ENCODE data around the gene SF3B2. TPM values are rescaled to one million over a fixed set of nuclear protein-coding genes. Genes with fewer than 3 reads are reported as not detected.

SF3B2 gene
- total RNA-seq, 1 experiment from 2014 or later = 194 TPM

DNA sequence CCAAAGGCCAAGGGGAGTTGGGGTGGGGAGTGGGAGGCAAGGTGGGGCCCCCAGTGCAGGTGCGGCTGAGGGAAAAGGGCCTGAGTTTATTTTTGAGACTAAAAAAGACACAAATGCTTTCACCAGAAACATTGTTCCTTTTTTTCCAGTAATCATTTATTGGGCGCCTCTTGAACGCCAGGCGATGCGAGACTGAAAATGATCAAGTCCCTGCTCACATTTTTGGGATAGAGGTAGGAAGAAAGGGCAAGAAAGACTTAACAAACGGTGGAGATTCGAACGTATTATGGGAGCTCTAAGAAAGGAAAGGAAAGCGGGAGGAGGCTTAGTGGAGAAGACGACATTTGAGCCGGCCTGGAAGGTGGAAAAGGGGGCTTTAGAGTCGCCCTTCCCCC, 796 bp upstream of the SF3B2 start:
- peaks cover 14% of the 10 kb centered on the region for H3K36me3 ChIP-seq (replicated peaks; ENCODE audit: control insufficient read depth, insufficient read depth, low read length)
- H3K4me3 ChIP-seq (ENCODE audit: insufficient read depth, low read depth, low read length) = peak overlapping the region; percentile 93
- H3K27me3 ChIP-seq (ENCODE audit: control insufficient read depth, insufficient read depth, low read length) = no peaks in the 10 kb centered on the region
- no peak for DNase-seq

DNA sequence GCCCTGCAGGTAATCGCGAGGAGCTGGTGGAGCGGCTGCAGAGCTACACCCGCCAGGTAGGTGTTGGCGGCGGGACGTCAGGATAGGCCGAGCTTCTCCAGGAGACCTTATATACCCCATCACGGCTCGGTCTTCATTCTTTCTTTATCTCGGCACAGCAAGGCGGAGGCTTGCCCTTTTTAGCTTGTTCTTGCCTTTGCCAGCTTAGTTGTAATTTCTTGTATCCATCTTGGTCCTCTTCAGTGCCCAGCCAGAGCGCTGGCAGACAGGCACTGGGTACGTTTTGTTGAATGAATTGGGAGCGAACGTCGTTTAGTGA, 459 bp downstream of the SF3B2 start:
- DNase-seq = no peak
- peak overlapping the region; percentile 93 for H3K4me3 ChIP-seq (ENCODE audit: insufficient read depth, low read depth, low read length)
- no peaks in the 10 kb centered on the region for H3K27me3 ChIP-seq (ENCODE audit: control insufficient read depth, insufficient read depth, low read length)
- peaks cover 22% of the 10 kb centered on the region for H3K36me3 ChIP-seq (replicated peaks; ENCODE audit: control insufficient read depth, insufficient read depth, low read length)

DNA sequence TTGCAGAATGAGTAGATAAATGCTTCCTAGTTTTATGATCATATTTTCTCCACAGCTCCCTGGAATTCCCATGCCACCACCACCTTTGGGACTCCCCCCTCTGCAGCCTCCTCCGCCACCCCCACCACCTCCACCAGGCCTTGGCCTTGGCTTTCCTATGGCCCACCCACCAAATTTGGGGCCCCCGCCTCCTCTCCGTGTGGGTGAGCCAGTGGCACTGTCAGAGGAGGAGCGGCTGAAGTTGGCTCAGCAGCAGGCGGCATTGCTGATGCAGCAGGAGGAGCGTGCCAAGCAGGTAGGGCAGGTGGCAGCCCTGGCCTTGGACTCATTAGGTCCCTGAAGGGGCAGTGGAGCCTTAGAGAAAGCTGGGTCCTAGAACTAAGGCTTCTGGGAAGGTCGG, 2.9 kb downstream of the SF3B2 start:
- DNase-seq = peak; percentile 10
- Histone ChIP-seq H3K27me3 (ENCODE audit: control insufficient read depth, insufficient read depth, low read length) (no peaks in the 10 kb centered on the region), H3K4me3 (ENCODE audit: insufficient read depth, low read depth, low read length) (no peak overlapping the region), H3K36me3 (replicated peaks; ENCODE audit: control insufficient read depth, insufficient read depth, low read length) (peaks cover 41% of the 10 kb centered on the region)

DNA sequence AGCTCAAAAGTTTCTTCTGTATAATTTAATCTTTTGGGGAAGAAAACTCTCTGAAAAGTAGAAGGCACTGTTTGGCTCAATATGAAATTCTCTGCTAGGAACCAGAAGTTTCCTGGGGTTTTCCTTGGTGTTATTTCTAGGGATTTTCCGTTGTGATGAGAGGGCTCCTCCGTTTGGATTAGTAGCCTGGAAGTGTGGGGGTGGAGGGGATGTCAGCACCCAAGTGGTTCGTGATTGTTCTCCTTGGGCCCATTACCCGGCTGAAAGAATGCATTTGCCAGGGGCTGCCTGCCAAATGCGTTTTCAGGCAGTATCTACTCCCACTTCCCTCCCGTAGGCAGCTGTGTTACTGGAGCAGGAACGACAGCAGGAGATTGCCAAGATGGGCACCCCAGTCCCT, 4.3 kb downstream of the SF3B2 start:
- no peaks in the 10 kb centered on the region for H3K27me3 ChIP-seq (ENCODE audit: control insufficient read depth, insufficient read depth, low read length)
- peaks cover 55% of the 10 kb centered on the region for H3K36me3 ChIP-seq (replicated peaks; ENCODE audit: control insufficient read depth, insufficient read depth, low read length)
- peak; percentile 10 for DNase-seq
- no peak overlapping the region for H3K4me3 ChIP-seq (ENCODE audit: insufficient read depth, low read depth, low read length)

DNA sequence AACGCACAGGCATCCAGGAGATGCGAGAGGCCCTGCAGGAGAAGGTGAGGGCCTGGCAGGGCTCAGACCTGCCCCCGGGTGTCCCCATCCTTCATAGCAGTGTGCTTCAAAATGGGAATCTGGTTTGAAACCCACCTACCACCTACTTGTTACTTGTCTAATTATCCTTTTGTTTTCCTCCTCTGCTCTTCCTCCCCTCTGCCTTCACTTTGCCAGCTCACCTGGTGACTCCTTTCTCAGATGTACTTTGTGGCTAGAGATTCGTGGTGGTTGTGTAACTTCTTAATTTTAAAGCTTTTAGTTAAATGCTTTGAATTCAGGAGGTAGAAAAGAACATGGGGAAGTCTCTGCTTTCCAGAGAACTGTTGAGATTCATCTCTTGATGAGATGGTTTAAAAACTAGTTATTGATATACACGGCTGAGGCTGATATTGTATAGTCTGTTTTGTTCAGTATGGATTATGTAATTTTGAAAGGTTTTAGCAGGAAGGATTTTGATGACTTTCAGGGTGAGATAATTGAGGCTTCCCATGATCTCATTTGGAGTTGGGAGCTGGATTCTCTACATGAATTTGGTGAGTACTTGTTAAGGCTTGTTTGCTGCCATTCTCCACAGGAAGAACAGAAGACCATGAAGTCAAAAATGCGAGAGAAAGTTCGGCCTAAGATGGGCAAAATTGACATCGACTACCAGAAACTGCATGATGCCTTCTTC, 8.0 kb downstream of the SF3B2 start:
- Histone ChIP-seq H3K4me3 (ENCODE audit: insufficient read depth, low read depth, low read length) (no peak overlapping the region), H3K27me3 (ENCODE audit: control insufficient read depth, insufficient read depth, low read length) (no peaks in the 10 kb centered on the region), H3K36me3 (replicated peaks; ENCODE audit: control insufficient read depth, insufficient read depth, low read length) (peaks cover 72% of the 10 kb centered on the region)
- DNase-seq = no peak

DNA sequence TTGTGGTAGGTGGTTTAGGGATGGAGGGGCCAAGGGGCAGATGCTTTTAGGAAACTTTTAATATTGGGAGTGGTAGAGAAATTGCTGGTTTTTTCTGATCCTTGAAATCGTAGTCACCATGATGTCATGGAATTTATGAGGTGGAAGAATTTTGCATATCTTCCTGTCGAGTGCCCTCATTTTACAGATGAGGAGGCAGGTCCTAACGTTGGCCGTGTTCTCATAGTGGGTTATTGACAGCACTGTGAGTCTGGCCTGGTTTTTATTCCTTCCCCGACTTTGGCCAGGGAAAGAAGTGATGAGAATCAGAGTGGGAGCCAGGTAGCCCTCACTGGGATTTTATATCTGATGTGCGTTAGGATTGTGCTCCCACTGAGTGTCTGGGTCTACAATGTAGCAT, 9.1 kb downstream of the SF3B2 start:
- H3K27me3 ChIP-seq (ENCODE audit: control insufficient read depth, insufficient read depth, low read length) = no peaks in the 10 kb centered on the region
- H3K36me3 ChIP-seq (replicated peaks; ENCODE audit: control insufficient read depth, insufficient read depth, low read length) = peaks cover 66% of the 10 kb centered on the region
- DNase-seq = no peak
- no peak overlapping the region for H3K4me3 ChIP-seq (ENCODE audit: insufficient read depth, low read depth, low read length)

DNA sequence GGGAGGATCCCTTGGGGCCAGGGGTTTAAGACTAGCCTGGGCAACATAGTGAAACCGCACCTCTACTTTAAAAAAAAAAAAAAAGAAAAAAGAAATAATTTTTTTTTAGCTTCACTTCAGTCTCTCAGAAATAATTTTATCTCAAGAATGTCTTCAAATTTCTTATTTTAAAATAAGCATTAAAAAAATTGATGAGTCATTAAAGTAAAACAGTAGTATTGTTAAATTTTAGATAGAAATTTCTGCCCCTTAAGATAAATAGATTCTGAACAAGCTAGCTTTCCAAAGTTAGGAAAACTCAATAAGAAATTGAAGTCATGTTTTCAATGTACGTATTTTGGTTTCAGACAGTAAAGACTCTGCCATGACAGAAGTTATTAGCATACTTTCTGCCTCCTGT, 10.2 kb downstream of the SF3B2 start:
- H3K36me3 ChIP-seq (replicated peaks; ENCODE audit: control insufficient read depth, insufficient read depth, low read length) = peaks cover 71% of the 10 kb centered on the region
- no peak overlapping the region for H3K4me3 ChIP-seq (ENCODE audit: insufficient read depth, low read depth, low read length)
- no peak for DNase-seq
- no peaks in the 10 kb centered on the region for H3K27me3 ChIP-seq (ENCODE audit: control insufficient read depth, insufficient read depth, low read length)

DNA sequence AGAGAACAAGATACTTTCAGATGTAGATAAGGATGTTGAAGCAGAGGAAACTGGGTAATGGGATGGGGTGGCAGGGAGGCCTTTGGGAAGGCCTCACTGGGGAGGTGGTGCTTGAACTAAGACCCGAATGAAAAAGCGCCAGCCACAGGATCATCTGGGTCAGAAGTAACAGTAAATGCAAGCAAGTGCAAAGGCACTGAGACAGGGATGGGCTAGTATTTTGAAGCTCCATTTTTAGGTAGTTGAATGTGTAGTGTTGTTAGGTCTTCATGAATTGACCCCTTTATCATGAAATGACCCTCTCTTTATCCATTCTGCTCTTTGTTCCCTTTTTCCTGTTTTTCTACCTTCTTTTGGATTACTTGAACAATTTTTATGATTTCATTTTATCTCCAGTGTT, 11.7 kb downstream of the SF3B2 start:
- no peaks in the 10 kb centered on the region for H3K27me3 ChIP-seq (ENCODE audit: control insufficient read depth, insufficient read depth, low read length)
- DNase-seq = no peak
- peaks cover 68% of the 10 kb centered on the region for H3K36me3 ChIP-seq (replicated peaks; ENCODE audit: control insufficient read depth, insufficient read depth, low read length)
- no peak overlapping the region for H3K4me3 ChIP-seq (ENCODE audit: insufficient read depth, low read depth, low read length)

DNA sequence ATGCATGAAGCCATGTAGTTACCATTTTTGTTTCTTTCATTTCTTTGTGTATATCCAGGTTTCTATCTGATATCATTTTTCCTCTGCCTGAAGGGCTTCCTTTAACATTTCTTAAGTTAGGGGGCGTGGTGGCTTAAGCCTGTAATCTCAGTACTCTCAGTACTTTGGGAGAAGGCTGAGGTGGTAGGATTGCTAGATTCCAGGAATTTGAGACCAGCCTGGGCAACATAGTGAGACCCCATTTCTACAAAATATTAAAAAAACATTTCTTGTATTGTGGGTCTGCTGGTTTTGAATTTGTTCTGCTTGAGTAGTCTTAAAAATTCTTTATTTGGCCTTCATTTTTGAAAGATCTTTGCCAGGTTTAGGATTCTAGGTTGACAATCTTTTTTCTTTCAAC, 12.4 kb downstream of the SF3B2 start:
- H3K36me3 ChIP-seq (replicated peaks; ENCODE audit: control insufficient read depth, insufficient read depth, low read length) = peaks cover 63% of the 10 kb centered on the region
- no peak for DNase-seq
- H3K4me3 ChIP-seq (ENCODE audit: insufficient read depth, low read depth, low read length) = no peak overlapping the region
- no peaks in the 10 kb centered on the region for H3K27me3 ChIP-seq (ENCODE audit: control insufficient read depth, insufficient read depth, low read length)

DNA sequence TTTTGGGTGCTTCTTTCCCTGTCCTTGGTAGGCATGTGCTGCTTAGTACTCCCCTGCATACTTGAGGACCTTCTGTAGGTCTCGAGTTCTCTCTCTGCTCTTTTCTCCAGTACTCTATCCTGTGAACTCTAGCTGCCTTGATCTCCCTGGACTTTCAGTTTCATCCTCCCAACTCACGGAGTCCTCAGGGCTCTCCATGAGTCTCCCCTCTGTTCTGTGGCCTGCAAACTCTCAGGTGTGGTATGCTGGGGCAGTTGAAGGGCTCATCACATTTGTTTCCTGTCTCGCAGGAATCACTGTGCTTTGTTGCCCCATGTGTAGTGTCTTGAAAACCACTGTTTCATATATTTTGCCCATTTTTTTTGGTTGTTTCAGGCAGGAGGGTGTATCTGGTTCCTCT, 14.6 kb downstream of the SF3B2 start:
- Histone ChIP-seq H3K4me3 (ENCODE audit: insufficient read depth, low read depth, low read length) (no peak overlapping the region), H3K36me3 (replicated peaks; ENCODE audit: control insufficient read depth, insufficient read depth, low read length) (peaks cover 43% of the 10 kb centered on the region), H3K27me3 (ENCODE audit: control insufficient read depth, insufficient read depth, low read length) (no peaks in the 10 kb centered on the region)
- no peak for DNase-seq

DNA sequence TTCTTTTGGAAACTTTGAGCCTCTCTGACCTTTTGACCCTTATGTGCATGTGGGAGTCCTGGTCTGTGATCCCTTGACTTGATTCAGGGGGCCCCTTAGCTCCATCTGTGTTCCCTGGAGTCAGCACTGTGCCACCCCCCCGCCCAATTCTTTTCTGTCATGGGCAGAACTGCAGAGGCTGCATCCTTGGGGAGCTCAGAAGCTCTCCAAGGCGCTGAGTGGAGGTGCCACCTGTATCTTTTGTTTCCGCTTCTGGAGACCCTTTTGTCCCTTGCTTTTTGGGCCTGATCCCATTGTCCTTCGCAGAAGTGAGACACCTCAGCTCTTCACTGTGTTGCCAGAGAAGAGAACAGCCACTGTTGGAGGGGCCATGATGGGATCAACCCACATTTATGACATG, 15.5 kb downstream of the SF3B2 start:
- no peak for DNase-seq
- Histone ChIP-seq H3K4me3 (ENCODE audit: insufficient read depth, low read depth, low read length) (no peak overlapping the region), H3K27me3 (ENCODE audit: control insufficient read depth, insufficient read depth, low read length) (no peaks in the 10 kb centered on the region), H3K36me3 (replicated peaks; ENCODE audit: control insufficient read depth, insufficient read depth, low read length) (peaks cover 39% of the 10 kb centered on the region)

DNA sequence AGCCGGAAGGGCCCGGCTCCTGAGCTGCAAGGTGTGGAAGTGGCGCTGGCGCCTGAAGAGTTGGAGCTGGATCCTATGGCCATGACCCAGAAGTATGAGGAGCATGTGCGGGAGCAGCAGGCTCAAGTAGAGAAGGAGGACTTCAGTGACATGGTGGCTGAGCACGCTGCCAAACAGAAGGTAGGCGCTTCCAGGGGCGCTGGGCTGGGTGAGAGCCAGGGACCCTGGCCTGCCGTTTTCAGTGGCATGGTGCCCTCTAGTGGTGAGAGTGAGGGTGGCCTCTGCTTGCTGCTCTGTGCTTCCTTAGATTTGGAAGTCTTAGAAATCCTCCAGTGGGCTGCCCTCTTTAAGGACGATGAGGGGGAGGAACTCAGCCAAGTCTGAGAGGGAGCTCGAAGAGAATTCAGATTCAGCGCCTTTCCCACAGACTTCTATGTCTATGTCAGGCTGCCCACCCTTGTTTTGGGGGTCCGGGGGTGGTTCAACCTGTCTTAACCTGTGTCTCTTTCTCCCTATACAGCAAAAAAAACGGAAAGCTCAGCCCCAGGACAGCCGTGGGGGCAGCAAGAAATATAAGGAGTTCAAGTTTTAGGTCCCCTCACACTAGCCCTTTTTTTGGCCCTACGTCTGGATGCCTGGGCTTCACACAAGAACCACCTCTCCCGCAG, 16.1 kb downstream of the SF3B2 start:
- peaks cover 34% of the 10 kb centered on the region for H3K36me3 ChIP-seq (replicated peaks; ENCODE audit: control insufficient read depth, insufficient read depth, low read length)

DNA sequence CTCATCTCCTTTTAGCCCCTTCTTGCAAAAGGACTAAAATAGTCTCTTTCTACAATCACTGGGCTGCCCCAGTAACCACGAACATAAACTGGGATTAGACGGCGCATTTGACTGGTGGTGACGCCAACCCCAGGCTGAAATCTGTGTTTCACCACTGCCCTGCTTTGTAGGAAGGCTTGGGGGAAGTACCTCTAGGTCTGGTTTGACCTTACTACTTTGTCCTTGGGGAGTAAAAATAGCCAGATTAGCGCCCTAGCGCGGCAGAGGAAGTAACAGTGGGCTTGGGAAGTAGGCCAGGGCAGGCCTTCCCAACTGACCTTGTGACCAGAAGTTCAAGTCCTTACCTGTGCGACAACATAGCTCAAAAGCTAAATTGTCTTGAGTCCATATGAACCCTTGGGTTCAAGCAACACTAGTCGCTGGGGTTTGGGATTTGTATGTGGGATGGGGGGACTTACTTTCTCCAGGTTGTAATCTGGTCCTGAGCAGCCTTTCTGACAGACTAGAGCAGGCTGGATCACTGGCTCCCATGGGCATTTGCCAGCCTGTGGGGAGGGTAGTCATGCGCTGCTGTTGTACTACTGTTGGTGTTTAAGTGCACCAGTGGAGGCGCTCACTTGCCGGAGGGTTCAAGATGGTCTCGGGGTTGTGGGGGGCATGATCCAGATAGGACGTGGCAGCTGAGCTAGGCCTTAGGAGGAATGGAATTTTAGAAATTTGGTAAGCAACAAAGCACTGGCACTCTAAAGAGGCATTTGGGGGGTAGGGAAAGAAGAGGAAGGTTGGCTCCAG, 17.0 kb downstream of the SF3B2 start:
- Histone ChIP-seq H3K4me3 (ENCODE audit: insufficient read depth, low read depth, low read length) (peak overlapping the region; percentile 73), H3K36me3 (replicated peaks; ENCODE audit: control insufficient read depth, insufficient read depth, low read length) (peaks cover 26% of the 10 kb centered on the region), H3K27me3 (ENCODE audit: control insufficient read depth, insufficient read depth, low read length) (no peaks in the 10 kb centered on the region)
- no peak for DNase-seq

More for the DNA sequence above, 16.1 kb downstream of the SF3B2 start:
- H3K4me3 ChIP-seq (ENCODE audit: insufficient read depth, low read depth, low read length) = no peak overlapping the region
- H3K27me3 ChIP-seq (ENCODE audit: control insufficient read depth, insufficient read depth, low read length) = no peaks in the 10 kb centered on the region
- DNase-seq = peak; percentile 92

DNA sequence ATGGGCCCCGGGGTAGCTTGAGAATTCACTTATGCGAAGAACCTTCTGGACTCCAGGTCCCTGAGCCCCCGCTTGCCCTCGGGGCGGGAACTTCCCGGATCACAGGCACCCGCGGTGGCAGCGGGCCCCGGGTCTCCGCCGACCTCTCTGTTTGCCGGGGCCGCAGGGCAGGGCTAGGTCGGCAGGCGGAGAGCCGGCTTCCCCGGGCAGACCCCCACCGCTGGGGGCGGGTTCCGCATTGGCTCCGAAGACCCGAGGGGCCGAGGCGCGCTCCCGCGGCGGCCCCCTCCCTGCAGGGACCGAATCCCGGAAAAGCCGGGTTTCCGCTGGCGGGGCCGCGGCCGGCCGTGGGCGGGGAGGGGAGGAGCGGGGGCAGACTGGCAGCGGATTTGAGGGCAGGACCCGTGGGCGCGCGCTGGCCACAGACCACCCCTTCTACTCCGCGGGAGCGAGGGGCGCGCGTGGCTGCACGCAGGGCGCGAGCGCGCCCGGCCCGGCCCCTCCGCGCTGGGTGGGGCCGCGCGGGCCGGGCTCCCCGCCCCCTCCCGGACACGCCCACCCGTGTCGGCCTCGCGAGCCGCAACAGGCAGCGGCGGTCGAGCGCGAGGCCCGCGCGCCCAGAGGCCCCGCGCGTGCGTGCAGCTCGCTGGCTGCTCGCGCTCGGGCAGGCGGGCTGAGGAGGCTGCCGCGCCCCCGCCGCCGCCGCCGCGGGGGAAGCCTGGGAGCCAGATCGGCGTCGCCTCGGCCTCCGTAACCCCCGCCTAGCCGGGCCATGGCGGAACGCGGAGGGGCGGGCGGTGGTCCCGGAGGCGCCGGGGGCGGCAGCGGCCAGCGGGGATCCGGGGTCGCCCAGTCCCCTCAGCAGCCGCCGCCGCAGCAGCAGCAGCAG, 17.8 kb downstream of the SF3B2 start, which contains the start of gene PACS1:
TSS of gene PACS1 (plus strand) at position 558 of the 889 bp plus-strand sequence. CDS start at position 773, 215 bp downstream.
- H3K27me3 ChIP-seq (ENCODE audit: control insufficient read depth, insufficient read depth, low read length) = no peaks in the 10 kb centered on the region
- peaks cover 25% of the 10 kb centered on the region for H3K36me3 ChIP-seq (replicated peaks; ENCODE audit: control insufficient read depth, insufficient read depth, low read length)
- peak; percentile 97 for DNase-seq
- H3K4me3 ChIP-seq (ENCODE audit: insufficient read depth, low read depth, low read length) = peak within 1 kb of the TSS; percentile 73

All from H7 (cell line).